Measurements from ENCODE around the gene ZBTB12.
"Not testable (repeated sequence)": the region's sequence is repeated elsewhere in the genome, so short reads cannot be mapped to it uniquely, and the experiment has no call there.

Gene ZBTB12

DNA sequence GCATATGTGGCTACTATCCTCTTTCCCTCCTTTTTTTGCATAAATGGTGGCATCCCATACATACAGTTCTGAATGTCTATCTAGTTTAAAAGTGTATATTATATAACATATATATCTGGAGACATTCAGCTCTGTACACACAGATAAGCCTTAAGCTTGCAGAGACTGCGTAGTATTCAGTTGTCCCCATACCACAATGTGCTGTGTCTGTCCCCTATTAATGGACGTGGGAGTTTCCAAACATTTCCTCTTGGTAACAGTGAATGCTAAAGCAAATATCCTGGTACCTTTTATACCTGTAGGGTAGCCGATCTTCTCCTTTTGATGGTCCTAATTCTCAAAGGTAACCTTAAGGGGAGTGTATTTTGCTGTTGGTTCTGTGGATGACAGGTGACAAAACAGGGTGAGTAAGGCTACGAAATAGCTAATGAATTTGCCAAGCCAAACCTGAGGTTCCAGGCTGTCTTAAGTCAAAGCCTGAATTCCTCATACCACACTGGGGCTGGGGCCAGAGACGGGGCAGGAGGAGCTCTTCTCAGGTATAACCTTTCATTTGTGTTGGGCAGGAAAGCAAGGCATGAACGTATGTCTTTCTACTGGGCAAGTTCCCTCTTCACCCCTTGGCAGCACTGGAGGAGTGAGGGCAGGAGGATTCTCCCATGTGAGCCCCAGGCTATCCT is 17.9 kb upstream of the ZBTB12 start:
- DNase-seq = no peak

GRCh38 chr6:31918069-31918720 is 16.3 kb upstream of the ZBTB12 start:
- no peak for DNase-seq

GRCh38 chr6:31915756-31916155 is 13.9 kb upstream of the ZBTB12 start:
- DNase-seq = no peak

- DNase-seq = no peak
Measured at GRCh38 chr6:31915351-31915750, 13.5 kb upstream of the ZBTB12 start.

- no peak for DNase-seq
Measured at GRCh38 chr6:31911826-31912585, 10.1 kb upstream of the ZBTB12 start.

DNA sequence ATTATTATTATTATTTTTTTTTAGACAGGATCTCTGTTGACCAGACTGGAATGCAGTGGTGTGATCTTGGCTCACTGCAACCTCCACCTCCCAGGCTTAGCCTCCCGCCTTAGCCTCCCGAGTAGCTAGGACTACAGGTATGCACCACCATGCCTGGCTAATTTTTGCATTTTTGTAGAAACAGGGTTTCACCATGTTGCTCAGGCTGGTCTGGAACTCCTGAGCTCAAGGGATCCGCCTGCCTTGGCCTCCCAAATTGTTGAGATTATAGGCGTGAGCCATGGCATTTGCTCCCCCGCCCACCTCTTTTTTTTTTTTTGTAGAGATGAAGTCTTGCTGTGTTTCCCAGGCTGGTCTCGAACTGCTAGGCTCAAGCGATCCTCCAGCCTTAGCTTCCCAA is 7.4 kb upstream of the ZBTB12 start:
- not testable (repeated sequence) for DNase-seq

DNA sequence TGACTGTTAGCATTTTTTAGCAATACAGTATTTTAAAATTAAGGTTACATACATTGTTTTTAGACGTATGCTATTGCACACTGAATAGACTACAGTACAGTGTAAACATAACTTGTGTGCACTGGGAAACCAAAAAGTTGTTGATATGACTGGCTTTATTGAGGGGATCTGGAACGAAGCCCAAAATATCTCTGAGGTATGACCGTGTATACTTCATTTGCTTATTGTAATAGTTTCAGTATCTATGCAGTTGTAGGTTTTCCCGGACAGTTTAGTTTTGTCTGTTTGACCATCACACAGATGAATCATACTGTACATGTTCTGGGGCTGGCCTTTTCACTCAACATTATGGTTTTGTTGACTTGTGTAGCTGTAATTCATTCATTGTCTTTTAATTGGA is 6.9 kb upstream of the ZBTB12 start:
- DNase-seq = no peak

- DNase-seq = not testable (repeated sequence)
Measured at GRCh38 chr6:31908255-31908654, 6.4 kb upstream of the ZBTB12 start.

GRCh38 chr6:31907158-31907813 is 5.4 kb upstream of the ZBTB12 start:
- no peak for DNase-seq

DNA sequence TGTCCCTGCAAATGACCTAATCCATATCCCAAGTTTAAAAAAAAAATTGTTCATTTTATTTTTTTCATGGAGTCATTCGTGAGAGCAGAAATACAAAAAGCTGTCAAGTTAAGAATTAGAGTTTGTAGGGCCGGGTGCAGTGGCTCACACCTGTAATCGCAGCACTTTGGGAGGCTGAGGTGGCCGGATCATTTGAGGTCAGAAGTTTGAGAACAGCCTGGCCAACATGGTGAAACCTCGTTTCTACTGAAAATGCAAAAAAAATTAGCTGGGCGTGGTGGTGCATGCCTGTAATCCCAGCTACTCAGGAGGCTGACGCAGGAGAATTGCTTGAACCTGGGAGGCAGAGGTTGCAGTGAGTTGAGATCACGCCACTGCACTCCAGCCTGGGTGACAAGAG is 4.8 kb upstream of the ZBTB12 start:
- not testable (repeated sequence) for DNase-seq

GRCh38 chr6:31906122-31906521 is 4.2 kb upstream of the ZBTB12 start:
- DNase-seq = no peak

DNA sequence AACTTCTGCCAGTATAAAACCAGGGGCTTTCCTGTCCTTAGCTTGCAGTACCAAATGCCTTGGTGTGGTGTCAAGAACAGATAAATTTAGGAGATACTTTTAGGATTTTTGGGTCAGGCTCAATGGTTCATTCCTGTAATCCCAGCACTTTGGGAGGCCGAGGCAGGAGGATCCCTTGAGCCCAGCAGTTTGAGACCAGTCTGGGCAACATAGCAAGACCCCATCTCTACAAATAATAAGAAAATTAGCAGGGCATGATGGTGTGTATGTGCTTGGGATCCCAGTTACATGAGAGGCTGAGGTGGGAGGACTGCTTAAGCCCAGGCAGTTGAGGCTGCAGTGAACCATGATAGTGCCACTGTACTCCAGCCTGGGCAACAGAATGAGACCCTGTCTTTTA is 3.2 kb upstream of the ZBTB12 start:
- no peak for DNase-seq

DNA sequence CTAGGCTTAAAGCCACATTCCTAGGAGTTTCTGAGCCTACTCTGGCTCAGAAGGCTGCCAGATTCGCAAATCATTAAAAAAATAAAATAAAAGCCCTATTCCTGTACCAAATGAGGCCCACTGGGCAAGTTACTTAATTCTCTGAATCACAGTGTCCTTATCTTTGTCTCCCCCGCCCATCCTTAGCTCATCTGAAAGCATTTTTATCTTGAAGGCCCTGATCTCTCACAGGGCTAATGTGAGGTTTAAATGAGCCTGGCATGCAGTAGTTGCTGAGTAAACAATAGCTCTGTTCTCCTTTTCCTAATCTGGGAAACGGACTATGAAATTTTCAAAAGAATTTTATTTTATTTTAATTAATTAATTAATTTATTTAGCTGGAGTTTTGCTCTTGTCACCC is 2.1 kb upstream of the ZBTB12 start:
- no peak for DNase-seq

DNA sequence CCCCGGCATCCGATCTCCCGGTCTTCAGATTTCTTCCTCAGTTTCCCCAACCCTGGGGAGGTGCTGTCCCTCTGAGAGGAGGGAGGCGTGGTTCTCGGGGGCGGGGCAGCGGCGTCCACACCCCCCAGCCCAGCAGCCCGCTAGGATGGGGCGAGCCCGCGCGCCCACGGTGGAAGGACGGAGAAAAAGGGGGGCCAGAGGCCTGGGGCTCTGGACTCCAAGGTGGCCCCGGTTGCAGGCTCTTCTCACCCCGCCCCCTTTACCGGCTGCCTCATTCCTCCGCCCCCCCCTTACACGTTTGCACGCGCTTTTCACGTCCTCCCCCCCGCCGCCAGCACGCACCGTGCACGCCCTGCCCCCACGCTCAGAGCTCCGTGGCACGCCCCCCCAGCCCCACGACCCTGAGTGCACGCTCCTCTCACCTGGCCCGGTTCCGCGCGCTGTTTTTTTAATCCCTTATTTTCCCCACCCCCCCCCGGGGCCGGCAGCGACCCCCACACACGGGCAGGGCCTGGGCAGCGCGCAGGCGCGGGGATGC is 402 bp downstream of the ZBTB12 start:
- DNase-seq = peak; percentile 72

- DNase-seq = no peak
Measured at GRCh38 chr6:31900917-31901414, 920 bp downstream of the ZBTB12 start.

DNA sequence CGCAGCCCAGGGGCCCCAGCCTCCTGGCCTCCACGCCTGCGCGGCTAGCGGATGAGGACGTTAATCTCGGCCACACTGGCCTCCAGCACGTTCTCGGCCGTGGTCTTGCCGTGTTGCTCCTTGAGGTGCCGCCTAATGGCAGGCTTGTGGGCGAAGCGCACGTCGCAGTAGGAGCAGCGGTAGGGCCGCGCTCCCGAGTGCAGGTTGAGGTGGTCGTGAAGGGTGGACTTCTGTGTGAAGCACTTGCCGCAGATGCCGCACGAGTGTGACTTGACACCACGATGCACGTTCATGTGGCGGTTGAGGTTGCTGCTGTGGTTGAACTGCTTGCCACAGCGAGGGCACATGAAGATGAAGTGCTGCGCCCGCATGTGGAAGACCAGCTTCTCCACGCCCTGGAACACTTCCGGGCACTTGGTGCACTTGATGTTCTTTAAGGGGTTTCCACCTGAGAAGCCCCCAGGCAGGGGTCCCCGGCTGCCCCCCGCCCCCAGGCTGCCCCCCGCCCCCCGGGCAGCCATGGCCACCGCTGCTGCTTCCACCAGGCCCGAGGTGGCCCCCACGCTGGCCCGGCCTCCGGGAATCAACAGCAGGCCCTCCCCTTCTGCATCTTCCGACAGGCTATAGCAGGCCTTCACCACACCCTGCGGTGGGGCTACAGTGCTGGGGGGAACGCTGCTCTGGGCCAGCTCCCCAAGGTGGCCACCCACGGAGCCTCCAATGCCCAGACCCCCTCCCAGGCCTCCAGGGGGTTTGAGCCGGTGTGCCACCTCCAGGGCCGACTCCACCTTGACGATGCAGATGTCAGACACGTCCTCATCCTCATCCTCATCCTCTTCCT is 1.8 kb downstream of the ZBTB12 start:
- no peak for DNase-seq

DNA sequence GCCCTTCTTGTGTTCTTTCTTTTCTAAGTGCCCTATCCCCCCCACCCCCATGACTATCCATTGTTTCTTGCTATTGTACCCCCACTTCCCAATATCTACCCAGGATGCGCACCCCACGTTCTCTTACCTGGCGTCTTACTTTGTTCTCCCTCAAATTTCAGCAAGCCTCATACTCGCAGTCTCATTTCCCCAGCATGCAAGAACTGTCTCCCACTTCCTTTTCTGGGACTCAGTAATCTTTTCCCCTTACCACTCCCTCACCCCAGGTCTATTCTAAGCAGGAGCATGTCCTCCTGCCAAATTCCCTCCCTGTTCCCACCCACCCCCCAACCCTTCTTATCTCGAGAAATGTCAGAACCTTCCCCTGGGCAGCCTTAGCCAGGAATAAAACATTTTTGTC is 2.7 kb downstream of the ZBTB12 start:
- DNase-seq = no peak

GRCh38 chr6:31898383-31899011 is 3.4 kb downstream of the ZBTB12 start:
- peak; percentile 22 for DNase-seq

DNA sequence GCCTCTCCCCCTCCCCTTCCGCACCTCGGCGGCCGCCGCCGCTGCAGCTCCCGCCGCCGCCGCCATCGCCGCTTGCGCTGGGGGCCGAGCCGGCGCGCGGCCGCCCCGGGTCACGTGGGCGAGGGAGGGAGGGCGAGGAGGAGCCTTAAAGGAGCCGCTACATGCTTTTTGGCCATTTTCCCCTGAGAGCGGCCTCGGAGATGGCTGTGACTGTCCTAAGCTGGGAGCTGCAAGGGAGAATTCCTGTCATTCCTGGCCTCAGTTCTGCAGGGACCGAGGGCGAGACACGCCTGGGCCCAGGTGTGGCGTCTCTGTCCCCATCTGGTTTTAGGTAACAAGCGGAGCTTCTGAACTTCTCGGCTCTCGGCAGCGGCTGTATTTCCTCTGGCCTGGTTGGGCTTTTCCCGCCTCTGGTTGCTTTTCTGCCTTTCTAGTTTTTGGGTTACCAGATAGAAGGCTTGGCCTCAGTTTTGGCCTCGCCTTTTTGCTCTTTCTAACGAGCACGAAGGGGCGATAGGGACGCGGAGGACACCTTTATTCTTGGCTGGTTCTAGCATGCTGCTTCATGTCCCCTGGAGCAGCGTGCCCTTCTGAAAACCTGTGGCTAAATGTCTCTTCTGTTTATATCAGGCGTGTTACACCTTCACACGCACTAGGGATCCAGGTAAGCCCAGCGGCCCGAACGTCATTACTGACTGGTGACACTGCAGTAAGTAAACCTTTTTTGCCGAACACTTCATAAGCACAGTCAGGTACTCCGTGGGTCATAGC is 4.1 kb downstream of the ZBTB12 start, which contains the start of gene EHMT2:
Gene EHMT2, minus strand, starts transcription at position 87 of the 771 bp plus-strand sequence. Its CDS starts 21 bp downstream, at position 66.
- peak; percentile 83 for DNase-seq

- no peak for DNase-seq
Measured at GRCh38 chr6:31896856-31897611, 4.9 kb downstream of the ZBTB12 start.

Measured in stimulated activated naive CD4-positive, alpha-beta T cell treated with Interleukin-2 at 50 U/mL for 16 hours (primary cell).